Measurements from ENCODE around the gene AGGF1. TPM values are rescaled to one million over a fixed set of nuclear protein-coding genes. Genes with fewer than 3 reads are reported as not detected.
A peak's percentile ranks its signal among the peaks of the same experiment; 100 is the strongest.
"Not testable (repeated sequence)": the region's sequence is repeated elsewhere in the genome, so short reads cannot be mapped to it uniquely, and the experiment has no call there.

AGGF1 gene
- total and polyA plus RNA-seq, 2 experiments from 2014 or later: 32.8 to 33.7 TPM

- no peak overlapping the region for H3K27ac ChIP-seq
- H3K36me3 ChIP-seq: no peaks in the 10 kb centered on the region
- H3K4me1 ChIP-seq (ENCODE audit: low read depth): peaks cover 3% of the 10 kb centered on the region
- no peaks in the 10 kb centered on the region for H3K27me3 ChIP-seq
- DNase-seq (ENCODE audit: low read depth in 1 of 2, low spot score in 1 of 2): no peak
- no peak overlapping the region for H3K4me3 ChIP-seq
- no peaks in the 10 kb centered on the region for H3K9me3 ChIP-seq (ENCODE audit: low read depth)
- TF ChIP-seq CTCF (IDR thresholded peaks at IDR 0.05; ENCODE audit: low read depth, low read length): no peak
Measured at GRCh38 chr5:76986825-76987526, 43.2 kb upstream of the AGGF1 start.

GRCh38 chr5:76990899-76991459 is 39.2 kb upstream of the AGGF1 start:
- TF ChIP-seq CTCF (IDR thresholded peaks at IDR 0.05; ENCODE audit: low read depth, low read length): no peak
- H3K36me3 ChIP-seq: no peaks in the 10 kb centered on the region
- no peak overlapping the region for H3K27ac ChIP-seq
- H3K4me1 ChIP-seq (ENCODE audit: low read depth): no peaks in the 10 kb centered on the region
- no peaks in the 10 kb centered on the region for H3K27me3 ChIP-seq
- H3K4me3 ChIP-seq: no peak overlapping the region
- no peak for DNase-seq (ENCODE audit: low read depth in 1 of 2, low spot score in 1 of 2)
- no peaks in the 10 kb centered on the region for H3K9me3 ChIP-seq (ENCODE audit: low read depth)

- H3K9me3 ChIP-seq (ENCODE audit: low read depth); H3K4me1 ChIP-seq (ENCODE audit: low read depth); H3K27me3 ChIP-seq; H3K36me3 ChIP-seq; H3K27ac ChIP-seq; H3K4me3 ChIP-seq: not testable (repeated sequence)
- peak in 1 of 2 donors; percentile 4 for DNase-seq (ENCODE audit: low read depth in 1 of 2, low spot score in 1 of 2)
Measured at GRCh38 chr5:76993436-76993835, 36.8 kb upstream of the AGGF1 start.

GRCh38 chr5:76994337-76994736 is 35.9 kb upstream of the AGGF1 start:
- Histone ChIP-seq H3K27me3 (no peaks in the 10 kb centered on the region), H3K4me3 (no peak overlapping the region), H3K9me3 (ENCODE audit: low read depth) (no peaks in the 10 kb centered on the region), H3K4me1 (ENCODE audit: low read depth) (no peaks in the 10 kb centered on the region), H3K27ac (no peak overlapping the region), H3K36me3 (no peaks in the 10 kb centered on the region)
- no peak for TF ChIP-seq CTCF (IDR thresholded peaks at IDR 0.05; ENCODE audit: low read depth, low read length)
- DNase-seq (ENCODE audit: low read depth in 1 of 2, low spot score in 1 of 2): no peak

- not testable (repeated sequence) for H3K9me3 ChIP-seq (ENCODE audit: low read depth); H3K4me3 ChIP-seq; H3K4me1 ChIP-seq (ENCODE audit: low read depth); H3K27ac ChIP-seq; H3K27me3 ChIP-seq; H3K36me3 ChIP-seq; DNase-seq (ENCODE audit: low read depth in 1 of 2, low spot score in 1 of 2)
Measured at GRCh38 chr5:76998251-76998650, 32.0 kb upstream of the AGGF1 start.

- H3K36me3 ChIP-seq: no peaks in the 10 kb centered on the region
- H3K4me1 ChIP-seq (ENCODE audit: low read depth): peaks cover 15% of the 10 kb centered on the region
- H3K9me3 ChIP-seq (ENCODE audit: low read depth): no peaks in the 10 kb centered on the region
- H3K4me3 ChIP-seq: no peak overlapping the region
- no peak for TF ChIP-seq CTCF (IDR thresholded peaks at IDR 0.05; ENCODE audit: low read depth, low read length)
- no peak overlapping the region for H3K27ac ChIP-seq
- no peaks in the 10 kb centered on the region for H3K27me3 ChIP-seq
- peak in 1 of 2 donors; percentile 77 for DNase-seq (ENCODE audit: low read depth in 1 of 2, low spot score in 1 of 2)
Measured at GRCh38 chr5:76999451-76999850, 30.8 kb upstream of the AGGF1 start.
